ENCODE data around the gene ZNF780B. TPM values are rescaled to one million over a fixed set of nuclear protein-coding genes. Genes with fewer than 3 reads are reported as not detected.
A peak's percentile ranks its signal among the peaks of the same experiment; 100 is the strongest.
"Not testable (repeated sequence)": the region's sequence is repeated elsewhere in the genome, so short reads cannot be mapped to it uniquely, and the experiment has no call there.

ZNF780B gene
- total and polyA plus RNA-seq, 2 experiments from 2014 or later, result 3.3 to 5.1 TPM

DNA sequence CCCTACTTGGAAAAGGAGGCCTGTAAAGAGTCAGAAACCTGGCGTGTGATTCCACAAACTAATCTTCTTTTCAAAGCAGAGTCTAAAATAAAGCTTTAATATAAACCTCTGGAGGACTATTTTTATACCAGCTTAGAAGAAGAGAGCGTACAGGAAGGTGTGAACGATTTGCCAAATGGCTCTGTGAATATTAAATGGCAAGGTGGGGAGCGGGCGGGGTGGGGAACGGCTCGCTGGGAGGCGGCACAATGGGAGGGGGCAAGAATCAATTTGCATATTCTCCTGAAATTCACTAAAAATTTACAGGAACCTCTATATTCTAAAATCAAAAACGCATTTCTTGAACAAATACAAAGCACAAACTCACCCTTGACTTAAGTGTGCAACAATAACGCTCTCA is 982 bp downstream of the ZNF780B start:
- no peaks in the 10 kb centered on the region for H3K27me3 ChIP-seq (replicated peaks; ENCODE audit: insufficient read depth)

DNA sequence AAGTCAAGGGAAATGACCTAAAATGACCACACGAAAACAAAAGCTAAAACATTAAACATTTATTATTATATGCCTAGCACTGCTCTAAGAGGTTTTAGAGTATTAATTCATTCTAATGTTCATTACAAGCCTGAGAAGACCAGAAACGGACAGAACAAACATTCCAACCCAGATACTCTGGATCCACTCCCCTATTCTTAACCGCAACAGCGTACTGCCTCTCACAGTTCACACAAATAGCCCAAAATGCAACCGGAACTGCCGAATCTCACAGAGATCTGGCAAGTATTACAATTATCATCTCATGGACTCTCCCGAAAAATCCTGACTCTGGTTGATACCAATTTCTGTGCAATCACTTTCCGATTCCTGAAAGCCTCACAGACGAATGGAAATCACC is 1.4 kb downstream of the ZNF780B start:
- in situ Hi-C loops (cut with MboI), result no loop called here
- no peaks in the 10 kb centered on the region for H3K9me3 ChIP-seq (ENCODE audit: low read depth)
- H3K4me3 ChIP-seq, result peak overlapping the region; percentile 99
- H3K27ac ChIP-seq, result no peak overlapping the region
- H3K9me2 ChIP-seq (ENCODE audit: insufficient read depth), result no peaks in the 10 kb centered on the region; the same call in 1 of the 2 replicates
- no peaks in the 10 kb centered on the region for H3F3A ChIP-seq (ENCODE audit: insufficient read depth)
- peak overlapping the region; percentile 88 for H3K4me2 ChIP-seq (ENCODE audit: unreplicated experiment)
- TF ChIP-seq EZH2 (IDR thresholded peaks at IDR 0.05; ENCODE audit: insufficient read depth, poor library complexity, severe bottlenecking) (no peak), EZH2phosphoT487 (IDR thresholded peaks at IDR 0.05; ENCODE audit: insufficient read depth, low read depth) (no peak)
- no peaks in the 10 kb centered on the region for H3K27me3 ChIP-seq (replicated peaks; ENCODE audit: insufficient read depth)
- no peak for DNase-seq
- no peaks in the 10 kb centered on the region for H4K20me1 ChIP-seq (ENCODE audit: insufficient read depth)
- peaks cover 14% of the 10 kb centered on the region for H3K4me1 ChIP-seq (ENCODE audit: insufficient read depth)
- no peak overlapping the region for H3K9ac ChIP-seq
- no peaks in the 10 kb centered on the region for H3K36me3 ChIP-seq (ENCODE audit: low read depth)
- WGBS, 2 experiments (ENCODE audit: low coverage in 1 of 2, low lambda C conversion rate in 2 of 2, missing lambda C conversion rate in 2 of 2), result 95% methylated on average over 9 of the region's 9 CpGs
- H2AFZ ChIP-seq, result no peak overlapping the region
- H3K79me2 ChIP-seq (ENCODE audit: insufficient read depth), result peaks cover 69% of the 10 kb centered on the region

More for the DNA sequence above, 982 bp downstream of the ZNF780B start:
- TF ChIP-seq EZH2phosphoT487 (IDR thresholded peaks at IDR 0.05; ENCODE audit: insufficient read depth, low read depth) (no peak), EZH2 (IDR thresholded peaks at IDR 0.05; ENCODE audit: insufficient read depth, poor library complexity, severe bottlenecking) (no peak)
- H3K79me2 ChIP-seq (ENCODE audit: insufficient read depth), result peaks cover 65% of the 10 kb centered on the region
- no peaks in the 10 kb centered on the region; the same call in 1 of the 2 replicates for H3K9me2 ChIP-seq (ENCODE audit: insufficient read depth)
- 53 to 54% methylated on average over 10 of the region's 10 CpGs for WGBS, 2 experiments (ENCODE audit: low coverage in 1 of 2, low lambda C conversion rate in 2 of 2, missing lambda C conversion rate in 2 of 2)
- in situ Hi-C loops (cut with MboI), result no loop called here
- no peak for DNase-seq
- peak overlapping the region; percentile 88 for H3K4me2 ChIP-seq (ENCODE audit: unreplicated experiment)
- H3K4me3 ChIP-seq, result peak overlapping the region; percentile 99
- peaks cover 14% of the 10 kb centered on the region for H3K4me1 ChIP-seq (ENCODE audit: insufficient read depth)
- no peaks in the 10 kb centered on the region for H4K20me1 ChIP-seq (ENCODE audit: insufficient read depth)
- no peak overlapping the region for H3K27ac ChIP-seq
- peak overlapping the region; percentile 80 for H3K9ac ChIP-seq
- H3K9me3 ChIP-seq (ENCODE audit: low read depth), result no peaks in the 10 kb centered on the region
- no peaks in the 10 kb centered on the region for H3K36me3 ChIP-seq (ENCODE audit: low read depth)
- H3F3A ChIP-seq (ENCODE audit: insufficient read depth), result no peaks in the 10 kb centered on the region
- peak overlapping the region; percentile 99 for H2AFZ ChIP-seq

GRCh38 chr19:40053491-40053890 is 2.5 kb downstream of the ZNF780B start:
- H3K9ac ChIP-seq, result no peak overlapping the region

GRCh38 chr19:40041718-40042117 is 14.3 kb downstream of the ZNF780B start:
- in situ Hi-C loops (cut with MboI); DNase-seq; H3K4me2 ChIP-seq (ENCODE audit: unreplicated experiment); H3K27ac ChIP-seq; H2AFZ ChIP-seq; H3K27me3 ChIP-seq (replicated peaks; ENCODE audit: insufficient read depth); H3K9me3 ChIP-seq (ENCODE audit: low read depth); H3K79me2 ChIP-seq (ENCODE audit: insufficient read depth); H3F3A ChIP-seq (ENCODE audit: insufficient read depth); H3K9me2 ChIP-seq (ENCODE audit: insufficient read depth); H3K4me3 ChIP-seq; H3K4me1 ChIP-seq (ENCODE audit: insufficient read depth); H3K9ac ChIP-seq; H4K20me1 ChIP-seq (ENCODE audit: insufficient read depth): not testable (repeated sequence)
- H3K36me3 ChIP-seq (ENCODE audit: low read depth), result peaks cover 37% of the 10 kb centered on the region
- 88 to 100% methylated on average over 1 of the region's 1 CpG for WGBS, 2 experiments (ENCODE audit: low coverage in 1 of 2, low lambda C conversion rate in 2 of 2, missing lambda C conversion rate in 2 of 2)

More at GRCh38 chr19:40053491-40053890, 2.5 kb downstream of the ZNF780B start:
- peaks cover 74% of the 10 kb centered on the region for H3K79me2 ChIP-seq (ENCODE audit: insufficient read depth)
- no peaks in the 10 kb centered on the region for H3K9me3 ChIP-seq (ENCODE audit: low read depth)
- WGBS, 2 experiments (ENCODE audit: low coverage in 1 of 2, low lambda C conversion rate in 2 of 2, missing lambda C conversion rate in 2 of 2), result 87 to 89% methylated on average over 2 of the region's 2 CpGs
- no peak overlapping the region for H3K27ac ChIP-seq
- H3K36me3 ChIP-seq (ENCODE audit: low read depth), result peaks cover 2% of the 10 kb centered on the region; the same call in 1 of the 2 replicates
- no peak overlapping the region for H3K4me2 ChIP-seq (ENCODE audit: unreplicated experiment)
- TF ChIP-seq EZH2phosphoT487 (IDR thresholded peaks at IDR 0.05; ENCODE audit: insufficient read depth, low read depth) (no peak), EZH2 (IDR thresholded peaks at IDR 0.05; ENCODE audit: insufficient read depth, poor library complexity, severe bottlenecking) (no peak)
- no peaks in the 10 kb centered on the region for H4K20me1 ChIP-seq (ENCODE audit: insufficient read depth)
- H3K27me3 ChIP-seq (replicated peaks; ENCODE audit: insufficient read depth), result no peaks in the 10 kb centered on the region
- H3K9me2 ChIP-seq (ENCODE audit: insufficient read depth), result no peaks in the 10 kb centered on the region; the same call in 1 of the 2 replicates
- no peak overlapping the region for H3K4me3 ChIP-seq
- no peaks in the 10 kb centered on the region for H3F3A ChIP-seq (ENCODE audit: insufficient read depth)
- no peak overlapping the region for H2AFZ ChIP-seq
- H3K4me1 ChIP-seq (ENCODE audit: insufficient read depth), result peaks cover 14% of the 10 kb centered on the region
- DNase-seq, result no peak
- in situ Hi-C loops (cut with MboI), result no loop called here

DNA sequence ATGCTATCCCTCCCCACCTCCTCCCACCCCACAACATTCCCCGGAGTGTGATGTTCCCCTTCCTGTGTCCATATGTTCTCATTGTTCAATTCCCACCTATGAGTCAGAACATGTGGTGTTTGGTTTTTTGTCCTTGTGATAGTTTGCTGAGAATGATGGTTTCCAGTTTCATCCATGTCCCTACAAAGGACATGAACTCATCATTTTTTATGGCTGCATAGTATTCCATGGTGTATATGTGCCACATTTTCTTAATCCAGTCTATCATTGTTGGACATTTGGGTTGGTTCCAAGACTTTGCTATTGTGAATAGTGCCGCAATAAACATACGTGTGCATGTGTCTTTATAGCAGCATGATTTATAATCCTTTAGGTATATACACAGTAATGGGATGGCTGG is 18.0 kb downstream of the ZNF780B start:
- H4K20me1 ChIP-seq (ENCODE audit: insufficient read depth); H3K9me2 ChIP-seq (ENCODE audit: insufficient read depth); H2AFZ ChIP-seq; H3K4me3 ChIP-seq; DNase-seq; H3K79me2 ChIP-seq (ENCODE audit: insufficient read depth); H3K9ac ChIP-seq; H3K27me3 ChIP-seq (replicated peaks; ENCODE audit: insufficient read depth); H3K4me2 ChIP-seq (ENCODE audit: unreplicated experiment); H3K27ac ChIP-seq; H3F3A ChIP-seq (ENCODE audit: insufficient read depth); in situ Hi-C loops (cut with MboI); H3K4me1 ChIP-seq (ENCODE audit: insufficient read depth); H3K9me3 ChIP-seq (ENCODE audit: low read depth): not testable (repeated sequence)
- WGBS, 2 experiments (ENCODE audit: low coverage in 1 of 2, low lambda C conversion rate in 2 of 2, missing lambda C conversion rate in 2 of 2), result 91 to 96% methylated on average over 3 of the region's 3 CpGs
- peaks cover 21% of the 10 kb centered on the region; the same call in 1 of the 2 replicates for H3K36me3 ChIP-seq (ENCODE audit: low read depth)

Measured in GM23248 (cell line).